ENCODE measurements around the gene FOCAD.

DNA sequence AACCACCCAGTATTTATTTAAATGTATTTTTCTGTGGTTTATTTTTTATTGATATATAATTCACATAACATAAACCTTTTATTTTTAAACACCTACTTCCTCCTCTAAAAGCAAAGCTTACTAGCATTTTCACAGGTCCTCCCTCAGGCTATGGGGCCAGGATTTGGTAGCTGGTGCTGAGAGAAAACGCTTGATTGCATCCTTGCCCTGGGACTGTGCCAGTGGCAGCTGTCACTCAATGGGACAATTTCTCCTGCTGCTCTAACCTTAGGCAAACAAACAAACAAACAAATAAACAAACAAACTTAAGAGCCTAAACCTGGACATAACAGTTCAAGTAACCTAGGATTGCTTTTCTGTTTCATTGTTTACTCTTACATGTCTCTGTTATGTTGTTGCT is 102.7 kb downstream of the FOCAD start:
- TF ChIP-seq EP300 (IDR thresholded peaks at IDR 0.05), result no peak
- TF ChIP-seq, protein P1, sequence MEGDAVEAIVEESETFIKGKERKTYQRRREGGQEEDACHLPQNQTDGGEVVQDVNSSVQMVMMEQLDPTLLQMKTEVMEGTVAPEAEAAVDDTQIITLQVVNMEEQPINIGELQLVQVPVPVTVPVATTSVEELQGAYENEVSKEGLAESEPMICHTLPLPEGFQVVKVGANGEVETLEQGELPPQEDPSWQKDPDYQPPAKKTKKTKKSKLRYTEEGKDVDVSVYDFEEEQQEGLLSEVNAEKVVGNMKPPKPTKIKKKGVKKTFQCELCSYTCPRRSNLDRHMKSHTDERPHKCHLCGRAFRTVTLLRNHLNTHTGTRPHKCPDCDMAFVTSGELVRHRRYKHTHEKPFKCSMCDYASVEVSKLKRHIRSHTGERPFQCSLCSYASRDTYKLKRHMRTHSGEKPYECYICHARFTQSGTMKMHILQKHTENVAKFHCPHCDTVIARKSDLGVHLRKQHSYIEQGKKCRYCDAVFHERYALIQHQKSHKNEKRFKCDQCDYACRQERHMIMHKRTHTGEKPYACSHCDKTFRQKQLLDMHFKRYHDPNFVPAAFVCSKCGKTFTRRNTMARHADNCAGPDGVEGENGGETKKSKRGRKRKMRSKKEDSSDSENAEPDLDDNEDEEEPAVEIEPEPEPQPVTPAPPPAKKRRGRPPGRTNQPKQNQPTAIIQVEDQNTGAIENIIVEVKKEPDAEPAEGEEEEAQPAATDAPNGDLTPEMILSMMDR (IDR thresholded peaks at IDR 0.05), result no peak
- no peak for TF ChIP-seq POLR2A (IDR thresholded peaks at IDR 0.05)
